GM12801 (cell line): Measurements from ENCODE around the gene ZPR1.

Experiments used
- CTCF ChIP-seq: IDR thresholded peaks from one replicate; pipeline ENCODE4 v1.5.1; 2011; ENCODE audit warnings: control low read depth; ENCODE audit not compliant: insufficient read length; ENCODE audit errors: extremely low read depth

ZPR1 gene

GRCh38 chr11:116807601-116808261 lies 19.9 kb upstream of the ZPR1 start:
- TF ChIP-seq CTCF = no peak

- no peak for TF ChIP-seq CTCF
Observed at GRCh38 chr11:116804001-116804400, 16.2 kb upstream of the ZPR1 start.

GRCh38 chr11:116800610-116801009 lies 12.8 kb upstream of the ZPR1 start:
- no peak for TF ChIP-seq CTCF

- no peak for TF ChIP-seq CTCF
Observed at GRCh38 chr11:116798368-116798767, 10.5 kb upstream of the ZPR1 start.

- no peak for TF ChIP-seq CTCF
Observed at GRCh38 chr11:116797816-116798215, 10.0 kb upstream of the ZPR1 start.

GRCh38 chr11:116796548-116796947 lies 8.7 kb upstream of the ZPR1 start:
- no peak for TF ChIP-seq CTCF

- no peak for TF ChIP-seq CTCF
Observed at GRCh38 chr11:116794851-116795250, 7.0 kb upstream of the ZPR1 start.

- TF ChIP-seq CTCF = no peak
Observed at GRCh38 chr11:116793772-116794097, 5.9 kb upstream of the ZPR1 start.
